ENCODE results near the gene COA3.
"Not testable (repeated sequence)": the region's sequence is repeated elsewhere in the genome, so short reads cannot be mapped to it uniquely, and the experiment has no call there.

The COA3 gene

DNA sequence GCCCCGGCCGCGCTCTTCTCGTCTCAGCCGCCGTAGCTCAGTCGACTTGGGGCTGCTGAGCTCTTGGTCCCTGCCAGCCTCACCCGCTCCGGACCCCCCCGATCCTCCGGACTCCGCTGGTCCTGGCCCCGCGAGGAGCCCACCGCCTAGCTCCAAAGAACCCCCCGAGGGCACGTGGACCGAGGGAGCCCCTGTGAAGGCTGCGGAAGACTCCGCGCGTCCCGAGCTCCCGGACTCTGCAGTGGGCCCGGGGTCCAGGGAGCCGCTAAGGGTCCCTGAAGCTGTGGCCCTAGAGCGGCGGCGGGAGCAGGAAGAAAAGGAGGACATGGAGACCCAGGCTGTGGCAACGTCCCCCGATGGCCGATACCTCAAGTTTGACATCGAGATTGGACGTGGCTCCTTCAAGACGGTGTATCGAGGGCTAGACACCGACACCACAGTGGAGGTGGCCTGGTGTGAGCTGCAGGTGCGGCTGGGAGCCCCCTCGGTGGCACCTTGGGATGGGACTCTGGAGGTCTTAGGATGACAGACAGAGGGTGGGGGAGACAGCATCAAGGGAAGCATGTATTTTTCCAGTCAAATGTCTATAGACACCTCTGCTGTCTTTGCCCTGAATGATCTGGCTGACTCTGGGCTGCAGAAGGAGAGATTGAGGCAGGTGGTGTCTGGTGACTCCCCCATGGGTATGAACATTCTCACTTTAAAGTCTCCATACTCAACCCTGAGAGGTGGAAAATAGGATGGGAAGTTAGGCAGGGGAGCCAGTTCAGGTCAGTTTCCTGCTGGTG lies 17.5 kb downstream of the COA3 start:
- DNase-seq: no peak

DNA sequence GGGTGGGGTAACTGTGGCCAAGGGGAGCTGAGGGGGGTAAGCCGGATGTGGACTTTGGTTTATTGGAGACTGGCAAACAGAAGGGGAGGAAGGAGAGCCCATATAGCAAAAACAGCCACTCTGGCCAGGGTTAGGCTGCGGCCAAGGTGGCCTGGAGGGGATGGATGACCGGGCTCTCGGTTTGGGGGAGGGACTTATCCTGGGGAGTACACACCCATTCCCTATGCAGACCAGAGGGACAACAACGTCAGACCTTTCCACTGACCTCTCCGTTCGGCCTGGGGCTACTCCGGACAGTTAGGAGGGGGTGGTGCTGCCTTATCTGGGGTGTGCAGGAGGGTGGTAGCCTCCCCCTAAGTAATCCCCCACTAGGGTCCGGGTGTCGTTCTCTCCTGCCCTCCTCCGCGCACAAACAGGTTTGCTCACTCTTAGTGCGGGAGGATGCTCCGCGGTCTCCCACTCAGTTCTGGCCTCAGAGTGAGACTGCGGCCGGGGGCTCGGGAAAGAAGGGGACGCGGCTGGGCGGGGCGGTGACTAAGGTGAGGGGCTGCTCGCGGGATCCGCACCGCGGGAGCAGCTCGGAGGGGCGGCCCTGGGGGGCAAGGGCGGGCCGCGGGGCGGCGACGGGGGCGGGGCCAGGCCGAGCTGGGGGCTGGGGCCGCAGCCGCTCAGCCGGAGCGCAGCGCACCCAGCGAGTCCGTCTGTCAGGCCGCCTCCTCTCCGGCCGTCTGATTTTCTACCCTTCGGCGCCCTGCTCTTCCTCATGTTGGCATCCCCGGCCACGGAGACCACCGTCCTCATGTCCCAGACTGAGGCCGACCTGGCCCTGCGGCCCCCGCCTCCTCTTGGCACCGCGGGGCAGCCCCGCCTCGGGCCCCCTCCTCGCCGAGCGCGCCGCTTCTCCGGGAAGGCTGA lies 18.3 kb downstream of the COA3 start, which contains the start of gene WNK4:
Gene WNK4 (plus strand): TSS at position 675 of the 915 bp plus-strand sequence. CDS start 89 bp downstream, at position 764.
- DNase-seq: peak; percentile 83

DNA sequence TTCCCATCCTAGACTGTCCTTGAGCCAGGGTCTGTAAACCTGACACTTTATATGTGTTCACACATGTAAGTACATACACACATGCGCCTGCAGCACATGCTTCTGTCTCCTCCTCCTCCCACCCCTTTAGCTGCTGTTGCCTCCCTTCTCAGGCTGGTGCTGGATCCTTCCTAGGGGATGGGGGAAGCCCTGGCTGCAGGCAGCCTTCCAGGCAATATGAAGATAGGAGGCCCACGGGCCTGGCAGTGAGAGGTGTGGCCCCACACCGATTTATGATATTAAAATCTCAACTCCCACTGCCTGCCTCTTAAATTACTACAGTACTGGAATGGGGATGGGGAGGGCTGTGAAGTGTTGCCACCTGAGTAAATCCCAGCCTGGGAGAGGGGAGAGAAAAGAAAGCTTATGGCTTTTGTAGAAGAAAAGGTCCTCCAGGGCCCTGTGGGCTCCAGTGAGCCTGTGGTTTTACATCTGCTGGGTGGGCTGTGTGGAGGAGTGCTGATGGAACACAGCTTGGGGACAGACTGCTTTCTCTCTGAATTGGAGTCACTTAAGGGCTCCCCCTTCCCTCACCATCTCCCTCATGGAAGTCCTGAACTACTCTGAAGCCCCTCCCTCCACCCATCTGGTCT lies 19.1 kb downstream of the COA3 start:
- no peak for DNase-seq

GRCh38 chr17:42778570-42778969 lies 19.9 kb downstream of the COA3 start:
- DNase-seq: no peak

- DNase-seq: peak; percentile 76
Observed at GRCh38 chr17:42775534-42776098, 22.9 kb downstream of the COA3 start.

DNA sequence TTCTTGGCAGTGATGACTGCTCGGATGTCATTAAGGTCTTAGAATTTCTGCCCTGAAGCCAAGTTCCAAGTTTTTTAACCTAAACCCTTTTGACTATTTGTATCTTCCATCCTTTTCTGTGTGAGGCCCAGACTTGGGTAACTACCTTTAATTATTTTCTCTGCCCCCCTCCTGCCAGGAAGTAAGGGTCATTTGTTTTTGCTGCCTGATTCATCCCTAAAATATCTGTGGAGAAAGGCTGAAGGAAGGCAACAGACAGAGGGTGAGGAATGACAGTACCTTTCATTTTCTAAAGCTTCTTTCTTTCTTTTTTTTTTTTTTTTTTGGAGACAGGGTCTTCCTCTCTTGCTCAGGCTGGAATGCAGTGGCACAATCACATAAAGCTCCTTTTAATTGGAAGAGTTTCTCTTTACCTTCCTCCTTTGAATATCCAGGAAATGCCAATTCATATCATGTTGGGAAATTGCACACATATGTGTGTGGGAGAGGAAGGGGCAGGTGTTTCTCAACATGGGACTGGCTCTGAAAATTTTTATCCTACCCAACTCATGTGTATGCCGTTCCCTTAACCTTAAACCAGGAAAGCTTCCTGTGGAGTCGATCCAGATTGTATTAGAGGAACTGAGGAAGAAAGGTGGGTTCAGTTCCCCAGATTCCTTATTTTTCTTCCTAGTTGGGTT lies 24.3 kb downstream of the COA3 start:
- DNase-seq: peak; percentile 78

- peak; percentile 89 for DNase-seq
Observed at GRCh38 chr17:42773290-42774035, 25.0 kb downstream of the COA3 start, which contains the start of gene VPS25. Gene VPS25 (plus strand): TSS chr17:42773449. CDS start chr17:42773476, 27 bp downstream.

DNA sequence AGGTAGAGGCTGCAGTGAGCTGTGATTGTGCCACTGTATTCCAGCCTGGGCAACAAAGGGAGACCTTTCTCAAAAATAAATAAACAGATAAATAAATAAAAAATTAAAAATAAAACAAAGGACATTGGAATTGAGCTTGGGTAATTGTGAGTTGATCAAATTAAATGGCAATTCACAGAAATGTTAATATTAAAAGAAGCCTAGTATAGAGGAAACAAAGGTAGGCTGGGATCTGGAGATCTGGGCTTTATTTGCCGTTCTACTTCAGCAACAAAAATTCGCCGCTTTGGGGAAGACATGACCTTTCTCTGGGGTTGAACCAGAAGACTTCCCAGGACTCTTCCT lies 25.6 kb downstream of the COA3 start:
- no peak for DNase-seq

DNA sequence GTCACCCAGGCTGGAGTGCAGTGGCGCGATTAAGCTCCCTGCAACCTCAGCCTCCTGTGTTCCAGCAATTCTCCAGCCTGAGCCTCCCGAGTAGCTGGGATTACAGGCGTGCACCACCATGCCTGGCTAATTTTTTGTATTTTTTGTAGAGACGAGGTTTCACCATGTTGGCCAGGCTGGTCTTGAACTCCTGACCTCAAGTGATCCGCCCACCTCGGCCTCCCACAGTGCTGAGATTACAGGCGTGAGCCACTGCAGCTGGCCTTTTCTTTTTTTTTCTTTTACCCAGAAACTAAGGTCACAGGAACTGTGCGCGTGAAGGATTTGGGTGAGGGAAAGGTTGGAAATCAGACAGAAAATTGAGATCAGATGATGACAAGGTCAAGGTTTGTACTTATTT lies 28.5 kb downstream of the COA3 start:
- not testable (repeated sequence) for DNase-seq

- DNase-seq: not testable (repeated sequence)
Observed at GRCh38 chr17:42768006-42768405, 30.5 kb downstream of the COA3 start.

DNA sequence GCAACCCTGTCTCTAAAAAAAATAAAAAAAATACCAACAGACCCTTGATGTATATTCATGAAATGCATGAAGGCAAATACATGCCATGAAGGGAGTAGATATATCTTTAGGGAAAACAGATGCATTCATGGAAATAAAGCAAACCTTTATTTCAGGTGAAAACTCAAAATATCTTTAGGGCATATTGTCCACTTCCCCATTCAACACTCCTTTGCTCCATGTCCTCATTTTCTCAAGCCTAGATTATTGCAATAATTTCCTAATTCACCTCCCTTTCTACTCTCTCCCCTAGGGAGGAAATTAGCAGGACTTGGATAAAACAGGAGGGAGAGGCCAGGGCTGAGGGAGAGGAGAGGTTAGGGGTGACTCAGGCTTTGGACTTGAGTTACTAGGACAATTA lies 31.0 kb downstream of the COA3 start:
- DNase-seq: no peak

- no peak for DNase-seq
Observed at GRCh38 chr17:42766124-42766523, 32.4 kb downstream of the COA3 start.

DNA sequence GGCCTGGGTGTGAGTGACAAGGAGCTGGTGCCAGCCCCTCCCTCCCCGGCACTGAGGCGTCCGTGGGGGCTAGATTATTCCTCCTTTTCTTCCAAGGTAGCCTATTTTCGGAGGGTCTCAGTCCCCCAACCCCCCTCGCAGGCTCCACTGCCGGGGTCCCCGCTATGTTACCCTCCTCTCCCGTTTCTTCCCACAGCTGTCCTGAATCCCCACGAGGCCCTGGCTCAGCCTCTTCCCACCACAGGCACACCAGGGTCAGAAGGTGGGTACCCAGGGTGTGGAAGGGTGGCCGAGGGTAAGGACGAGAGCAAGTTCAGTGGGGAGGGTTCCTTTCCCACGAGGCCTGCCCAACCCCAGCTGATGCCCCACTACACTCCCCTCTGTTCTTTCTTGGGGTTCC lies 36.9 kb downstream of the COA3 start:
- no peak for DNase-seq

- DNase-seq: peak; percentile 36
Observed at GRCh38 chr17:42760652-42761581, 37.6 kb downstream of the COA3 start, which contains the start of gene RAMP2. Gene RAMP2 (plus strand): TSS chr17:42761227. CDS start chr17:42761262, 35 bp downstream.

- DNase-seq: no peak
Observed at GRCh38 chr17:42759982-42760651, 38.4 kb downstream of the COA3 start.

- no peak for DNase-seq
Observed at GRCh38 chr17:42754782-42755181, 43.7 kb downstream of the COA3 start.

- no peak for DNase-seq
Observed at GRCh38 chr17:42751628-42752027, 46.9 kb downstream of the COA3 start.

DNA sequence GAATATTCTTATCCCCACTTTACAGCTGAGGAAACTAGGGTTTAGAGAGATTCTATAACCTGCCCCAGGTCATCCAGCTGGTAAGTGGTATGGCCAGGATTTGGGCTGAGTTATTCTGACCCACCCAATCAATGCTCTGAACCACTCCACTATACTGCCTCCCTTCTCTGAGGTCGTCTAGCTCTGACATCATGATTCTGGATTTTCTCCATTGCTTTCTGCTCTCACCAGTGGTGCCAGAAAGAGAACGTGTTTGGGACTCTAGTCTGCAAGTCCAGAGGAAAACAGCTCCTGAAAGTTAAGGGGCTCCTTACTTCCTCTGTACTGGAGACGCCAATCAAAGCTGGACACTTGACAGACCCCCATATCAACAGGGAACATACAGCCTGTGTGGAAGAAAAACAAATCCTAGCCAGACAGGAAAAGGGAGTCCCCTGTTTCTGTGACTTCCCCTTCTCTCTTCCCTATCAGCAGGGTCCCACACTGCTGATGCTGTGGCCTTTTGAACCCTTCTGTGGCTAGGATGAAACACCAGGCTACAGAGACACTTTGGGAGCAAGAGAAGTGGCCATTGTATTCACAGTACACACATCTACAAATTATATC lies 47.7 kb downstream of the COA3 start:
- no peak for DNase-seq

Measured in EL (cell line).